Esophagus mucosa (tissue), 1 donor: ENCODE data around the gene POFUT2. TPM values are rescaled to one million over a fixed set of nuclear protein-coding genes. Genes with fewer than 3 reads are reported as not detected.

Experiments used
- ATAC-seq: fragments of 200-7000 bp; cut with Tn5 transposase; one replicate; pipeline ENCODE4 v1.9.1; 2020
- total RNA-seq: library from RNA; stranded (reverse); gene quantifications from one replicate; pipeline ENCODE4 v1.2.4, GENCODE V29; 2023
- donor health status: DM: yes; HTN: yes; CAD: no.

The POFUT2 gene
- total RNA-seq, 1 donor from 2014 or later = 6.2 TPM

- no peak for ATAC-seq
Measured at GRCh38 chr21:45262041-45262581, 25.6 kb downstream of the POFUT2 start.

- ATAC-seq = no peak
Measured at GRCh38 chr21:45261093-45261492, 26.6 kb downstream of the POFUT2 start.

- ATAC-seq = no peak
Measured at GRCh38 chr21:45260191-45260825, 27.4 kb downstream of the POFUT2 start.

- ATAC-seq = no peak
Measured at GRCh38 chr21:45259206-45259840, 28.4 kb downstream of the POFUT2 start.

- no peak for ATAC-seq
Measured at GRCh38 chr21:45258466-45258865, 29.2 kb downstream of the POFUT2 start.

GRCh38 chr21:45257673-45258341 is 29.9 kb downstream of the POFUT2 start:
- ATAC-seq = no peak

GRCh38 chr21:45256912-45257672 is 30.6 kb downstream of the POFUT2 start:
- ATAC-seq = no peak

GRCh38 chr21:45256021-45256911 is 31.4 kb downstream of the POFUT2 start:
- no peak for ATAC-seq

GRCh38 chr21:45255381-45256020 is 32.2 kb downstream of the POFUT2 start:
- ATAC-seq = peak; percentile 67

- ATAC-seq = no peak
Measured at GRCh38 chr21:45254460-45254930, 33.2 kb downstream of the POFUT2 start.

- ATAC-seq = no peak
Measured at GRCh38 chr21:45253633-45254459, 33.8 kb downstream of the POFUT2 start.

- no peak for ATAC-seq
Measured at GRCh38 chr21:45253180-45253579, 34.5 kb downstream of the POFUT2 start.

- no peak for ATAC-seq
Measured at GRCh38 chr21:45252448-45252925, 35.2 kb downstream of the POFUT2 start.

- ATAC-seq = no peak
Measured at GRCh38 chr21:45251635-45252447, 35.9 kb downstream of the POFUT2 start.

- no peak for ATAC-seq
Measured at GRCh38 chr21:45250914-45251634, 36.6 kb downstream of the POFUT2 start.

- ATAC-seq = no peak
Measured at GRCh38 chr21:45250272-45250671, 37.4 kb downstream of the POFUT2 start.

- ATAC-seq = no peak
Measured at GRCh38 chr21:45249626-45250025, 38.1 kb downstream of the POFUT2 start.

GRCh38 chr21:45248893-45249381 is 38.8 kb downstream of the POFUT2 start:
- ATAC-seq = no peak
